NCI-H1048 (cell line): ENCODE data around the gene GOLGA7B.

Source experiments
- DNase-seq: peaks from one replicate; lab custom pipeline; 2025; lab: John Stamatoyannopoulos, UW

Gene GOLGA7B

DNA sequence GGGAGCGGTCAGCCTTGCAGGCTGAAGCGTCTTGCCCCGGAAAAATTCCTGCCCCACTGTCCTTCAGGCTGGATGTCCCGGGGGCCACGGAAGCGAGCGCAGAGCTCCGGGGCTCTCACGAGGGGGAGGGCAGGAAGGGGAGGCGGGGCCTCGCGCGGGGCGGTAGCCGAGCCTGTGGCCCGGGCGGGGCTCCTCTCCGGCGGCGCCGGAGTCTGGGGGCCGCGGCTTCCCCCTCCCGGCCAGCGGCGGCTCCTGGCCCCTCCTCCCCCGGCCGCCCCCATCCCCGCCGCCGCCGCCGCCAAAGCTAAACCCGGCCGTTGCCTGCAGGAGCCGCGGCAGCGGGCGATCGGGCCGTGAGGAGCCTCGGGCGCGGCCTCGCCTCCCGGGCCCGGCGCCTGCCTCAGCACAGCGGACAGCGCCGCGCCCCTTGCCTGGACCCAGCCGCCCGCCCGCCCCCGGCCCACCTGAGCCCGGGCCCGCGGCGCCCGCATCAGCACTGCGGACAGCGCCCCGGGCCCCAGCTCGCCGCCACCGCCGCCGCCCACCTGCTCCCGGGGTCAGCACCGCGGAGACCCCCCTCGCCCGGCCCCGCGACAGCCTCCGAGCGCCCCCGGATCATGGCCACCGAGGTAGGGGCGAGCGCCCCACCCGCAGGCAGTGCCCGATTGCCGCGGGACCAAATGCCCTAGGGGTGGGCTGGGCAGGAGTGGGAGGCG, at the start of gene GOLGA7B:
GOLGA7B (plus strand) TSS at position 157 of the 716 bp plus-strand sequence; CDS start at position 618, 461 bp downstream.
- no peak for DNase-seq

DNA sequence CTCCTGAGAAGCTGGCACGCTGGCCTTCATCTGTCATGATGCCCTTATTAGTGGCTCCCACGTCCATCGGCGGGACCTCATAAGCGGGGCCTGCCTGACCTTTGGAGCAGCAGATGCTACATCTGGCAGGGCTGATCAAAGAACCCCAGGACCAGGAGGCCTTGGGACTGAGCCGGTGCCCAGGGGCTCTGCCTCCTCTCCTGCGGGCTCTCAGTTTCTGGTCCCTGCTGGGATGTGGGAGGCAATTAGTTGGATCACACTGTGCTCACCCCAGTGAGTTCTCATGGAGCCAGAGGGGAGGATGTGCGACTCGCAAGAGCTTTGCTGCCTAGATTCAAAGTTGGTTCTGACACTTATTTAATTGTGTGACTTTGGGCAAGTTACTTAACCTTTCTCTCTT, 49.2 kb upstream of the GOLGA7B start:
- no peak for DNase-seq

DNA sequence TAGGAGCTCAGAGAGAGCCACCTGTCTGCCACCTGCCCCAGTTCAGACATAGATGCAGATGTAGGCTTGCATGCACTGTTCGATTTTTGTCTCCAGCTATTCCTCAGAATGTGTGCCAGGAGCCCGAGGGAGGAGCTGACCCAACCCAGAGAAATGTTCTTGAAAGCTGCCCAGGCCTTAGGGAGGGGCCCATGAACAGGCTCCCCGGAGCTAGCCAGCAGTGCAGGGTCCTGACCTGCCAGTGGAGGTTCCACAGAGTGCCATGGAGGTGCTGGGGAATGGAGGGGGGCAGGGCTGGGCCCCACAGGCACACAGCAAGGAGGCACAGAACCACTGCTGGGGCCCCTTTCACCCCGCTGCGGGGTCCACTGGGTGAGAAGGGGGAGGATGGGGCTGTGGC, 48.2 kb upstream of the GOLGA7B start:
- DNase-seq, result no peak

DNA sequence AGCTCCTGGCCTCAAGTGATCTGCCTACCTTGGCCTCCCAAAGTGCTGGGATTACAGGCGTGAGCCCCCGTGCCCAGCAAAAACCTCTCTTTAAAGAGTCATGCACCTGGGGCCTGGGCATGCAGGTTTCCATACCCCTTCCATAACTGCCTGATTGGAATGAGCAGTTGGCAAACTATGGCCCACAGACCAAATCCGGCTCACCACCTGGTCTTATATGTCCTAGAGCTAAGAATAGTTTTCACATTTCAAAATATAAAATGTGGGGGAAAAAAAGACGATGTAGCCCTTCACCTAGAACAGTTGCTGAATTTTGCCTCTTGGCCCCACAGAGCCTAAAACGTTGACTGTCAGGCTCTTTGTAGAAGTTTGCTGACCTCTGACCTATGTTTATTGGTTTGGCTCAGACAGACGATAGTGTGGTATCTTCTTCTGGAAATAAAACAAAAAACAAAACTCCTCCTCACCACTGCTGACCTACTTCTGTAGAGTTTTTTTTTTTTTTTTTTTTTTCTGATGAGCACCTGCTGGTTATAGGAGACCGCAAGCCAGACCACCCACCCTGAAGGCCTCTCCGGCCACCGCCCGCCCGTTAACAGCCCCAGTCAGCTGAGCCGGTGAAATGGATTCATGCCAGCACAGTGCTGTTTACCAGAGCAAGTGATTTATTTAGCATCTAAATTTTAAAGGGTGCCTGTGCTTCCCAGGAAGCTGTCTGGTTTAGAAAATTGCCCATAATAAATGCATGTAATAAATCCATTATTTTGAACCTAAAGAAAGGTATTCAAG, 44.4 kb upstream of the GOLGA7B start:
- DNase-seq, result no peak

DNA sequence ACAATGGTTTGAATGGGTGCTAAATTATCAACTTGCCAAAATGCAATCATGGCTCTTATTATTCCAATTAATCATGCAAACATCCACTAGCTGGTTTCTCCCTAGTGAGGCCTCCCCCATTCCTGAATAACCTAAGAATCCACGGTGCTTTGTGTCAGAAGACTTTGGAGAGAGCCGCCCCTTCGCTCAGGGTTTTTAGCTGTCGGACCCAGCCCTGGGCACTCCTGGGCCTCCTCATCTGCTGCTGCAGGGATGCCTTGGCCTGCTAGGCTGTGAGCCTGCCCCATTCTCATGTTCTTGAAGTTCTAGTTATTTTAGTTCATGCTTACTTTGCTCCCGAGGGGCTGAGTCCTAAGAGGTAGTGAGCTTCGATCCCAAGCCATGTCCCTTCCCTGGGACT, 43.7 kb upstream of the GOLGA7B start:
- DNase-seq, result no peak

DNA sequence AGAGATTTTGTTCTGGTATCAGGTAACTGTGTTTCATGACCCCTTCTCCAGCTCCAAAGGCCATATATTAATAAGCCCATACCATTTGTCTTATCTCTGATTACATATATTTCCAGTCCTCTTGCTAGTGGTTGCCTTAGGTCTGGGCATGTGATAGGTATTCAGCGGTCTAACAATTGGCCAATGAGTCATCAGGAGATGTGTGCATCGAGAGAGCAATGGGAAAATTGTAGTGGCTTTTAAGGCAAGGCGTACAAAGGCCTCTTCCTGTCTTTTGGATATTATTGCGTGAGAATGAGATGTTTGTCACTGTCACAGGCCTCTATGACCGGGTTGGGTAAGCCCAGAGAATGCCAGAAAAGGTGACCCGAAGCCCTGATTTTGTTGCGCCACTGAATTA, 39.2 kb upstream of the GOLGA7B start:
- DNase-seq, result no peak

DNA sequence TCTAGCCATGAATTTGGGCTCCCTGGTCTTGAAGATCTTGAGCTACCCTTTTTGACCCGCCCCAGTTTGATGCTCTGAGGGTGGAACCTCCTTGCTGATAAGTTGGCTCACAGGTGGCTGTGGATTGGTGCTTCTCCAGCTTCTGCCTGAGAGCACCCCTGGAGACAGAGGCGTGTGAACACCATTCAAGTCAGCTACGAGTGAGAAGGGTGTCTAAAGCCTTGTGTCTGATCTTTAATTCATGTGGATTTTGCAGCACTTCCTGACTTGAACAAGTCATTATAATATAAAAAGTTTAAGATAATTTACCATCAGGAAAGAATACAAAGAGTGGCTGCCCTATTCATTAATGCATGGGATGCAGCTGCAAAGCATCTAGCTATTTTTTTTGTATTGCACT, 37.7 kb upstream of the GOLGA7B start:
- no peak for DNase-seq

DNA sequence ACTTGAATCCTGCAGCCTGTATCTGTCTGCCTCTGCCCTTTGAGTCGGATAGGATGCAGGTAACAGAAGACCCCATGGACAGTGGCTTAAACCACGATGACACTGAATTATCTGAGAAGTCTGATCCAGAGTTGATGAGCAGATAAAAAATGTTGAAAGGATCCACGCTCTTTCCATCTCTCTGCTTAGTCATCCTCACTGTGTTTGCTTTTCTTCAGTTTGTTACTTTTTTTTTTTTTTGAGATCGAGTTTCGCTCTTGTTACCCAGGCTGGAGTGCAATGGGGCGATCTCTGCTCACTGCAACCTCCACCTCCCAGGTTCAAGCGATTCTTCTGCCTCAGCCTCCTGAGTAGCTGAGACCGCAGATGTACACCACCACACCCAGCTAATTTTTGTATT, 36.9 kb upstream of the GOLGA7B start:
- no peak for DNase-seq

DNA sequence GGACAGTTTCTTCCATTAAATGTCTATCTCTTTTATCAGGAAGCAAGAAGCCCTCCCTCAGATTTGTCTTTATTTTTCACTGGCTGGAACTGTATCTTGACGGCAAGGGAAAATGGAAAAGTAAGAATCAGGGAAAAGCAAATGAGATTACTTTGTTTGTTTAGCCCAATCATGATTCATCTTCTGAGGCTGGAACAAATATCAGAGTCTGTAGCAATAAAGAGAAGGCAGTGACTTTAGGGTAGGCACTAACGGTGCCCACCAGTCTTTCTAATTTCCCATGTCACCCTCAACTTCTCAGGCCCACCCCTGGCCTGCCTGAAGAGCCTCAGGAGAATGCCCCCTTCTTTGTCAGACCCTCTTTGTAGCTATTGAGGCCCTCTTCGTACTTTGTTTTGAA, 36.3 kb upstream of the GOLGA7B start:
- DNase-seq, result no peak

DNA sequence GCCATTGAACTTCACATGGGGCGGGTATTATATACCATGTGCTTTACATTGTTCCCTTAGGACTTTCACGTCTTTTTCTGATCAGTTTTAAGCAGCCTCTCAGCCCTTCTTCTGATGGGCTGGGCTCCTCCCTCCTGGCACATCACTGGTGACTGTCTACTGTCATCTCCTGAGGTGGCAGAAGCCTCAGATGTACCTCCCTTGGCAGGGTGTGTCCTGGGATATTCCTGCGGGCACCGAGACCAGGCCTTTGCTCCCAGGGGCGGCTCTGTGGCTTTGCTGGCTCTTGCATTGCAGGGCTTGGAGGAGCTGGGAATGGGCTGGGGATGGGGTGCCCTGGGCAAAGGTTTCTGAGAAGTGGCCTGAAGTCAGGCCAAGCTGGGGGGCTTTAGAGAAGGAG, 34.6 kb upstream of the GOLGA7B start:
- no peak for DNase-seq

DNA sequence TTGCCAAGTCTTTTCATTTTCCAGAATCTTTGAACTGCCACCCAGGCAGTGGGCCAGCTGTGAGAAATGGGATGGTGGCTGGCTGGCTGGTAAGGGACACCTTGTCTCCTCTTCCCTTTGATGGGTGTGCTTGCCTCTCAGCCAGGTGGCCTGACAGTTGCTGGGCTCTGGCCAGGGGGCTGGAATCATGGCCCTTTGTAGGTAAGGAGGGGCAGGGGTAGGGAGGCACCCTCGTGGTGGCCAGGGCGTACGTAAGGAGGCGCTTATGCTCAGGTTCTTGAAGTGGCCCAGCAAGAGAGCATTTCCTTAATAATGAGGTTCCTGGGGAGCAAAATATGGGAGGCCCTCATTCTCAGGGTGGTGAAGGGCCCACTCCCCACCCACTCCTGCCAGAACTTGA, 33.0 kb upstream of the GOLGA7B start:
- no peak for DNase-seq

DNA sequence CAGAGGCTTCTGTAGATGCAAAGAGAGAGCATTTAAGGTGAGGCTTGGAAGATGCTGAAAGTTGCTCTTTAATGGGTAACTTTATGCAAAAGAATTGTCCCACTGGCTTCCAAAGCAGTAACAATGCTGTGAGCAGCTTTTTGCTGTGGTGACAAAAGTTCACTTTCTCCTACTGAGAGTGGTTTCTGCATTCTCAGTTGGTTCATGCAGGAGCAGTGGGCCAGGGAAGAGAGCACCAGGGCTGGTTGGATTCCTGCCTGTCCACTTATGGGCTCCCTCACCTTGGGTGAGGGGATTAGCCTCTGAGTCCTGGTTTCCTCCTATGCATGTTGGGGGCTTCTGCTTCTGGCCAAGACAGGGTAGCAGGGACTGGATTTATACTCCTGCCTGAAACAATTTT, 31.1 kb upstream of the GOLGA7B start:
- DNase-seq, result no peak

DNA sequence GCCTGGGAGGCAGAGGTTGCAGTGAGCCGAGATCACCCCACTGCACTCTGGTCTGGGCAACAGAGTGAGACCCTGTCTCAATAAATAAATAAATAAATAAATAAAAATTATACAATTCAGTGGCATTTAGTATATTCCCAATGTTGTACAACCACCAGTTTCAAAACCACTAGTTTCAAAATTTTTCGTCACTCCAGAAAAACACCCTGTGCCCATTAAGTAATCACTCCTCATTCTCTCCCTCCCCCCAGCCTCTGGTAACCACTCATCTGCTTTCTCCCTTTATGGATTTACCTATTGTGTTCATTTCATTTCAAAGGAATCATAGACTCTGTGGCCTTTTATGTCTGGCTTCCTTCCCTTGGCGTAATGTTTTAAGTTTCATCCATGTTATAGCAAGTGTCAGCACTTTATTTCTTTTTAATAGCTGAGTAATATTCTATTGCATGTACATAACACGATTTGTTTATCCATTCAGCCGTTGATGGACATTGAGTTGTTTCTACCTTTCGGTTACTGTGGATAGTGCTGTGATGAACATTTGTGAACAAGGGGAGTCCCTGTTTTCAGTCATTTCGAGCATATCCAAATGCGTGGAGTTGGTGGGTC, 29.4 kb upstream of the GOLGA7B start:
- DNase-seq, result no peak

DNA sequence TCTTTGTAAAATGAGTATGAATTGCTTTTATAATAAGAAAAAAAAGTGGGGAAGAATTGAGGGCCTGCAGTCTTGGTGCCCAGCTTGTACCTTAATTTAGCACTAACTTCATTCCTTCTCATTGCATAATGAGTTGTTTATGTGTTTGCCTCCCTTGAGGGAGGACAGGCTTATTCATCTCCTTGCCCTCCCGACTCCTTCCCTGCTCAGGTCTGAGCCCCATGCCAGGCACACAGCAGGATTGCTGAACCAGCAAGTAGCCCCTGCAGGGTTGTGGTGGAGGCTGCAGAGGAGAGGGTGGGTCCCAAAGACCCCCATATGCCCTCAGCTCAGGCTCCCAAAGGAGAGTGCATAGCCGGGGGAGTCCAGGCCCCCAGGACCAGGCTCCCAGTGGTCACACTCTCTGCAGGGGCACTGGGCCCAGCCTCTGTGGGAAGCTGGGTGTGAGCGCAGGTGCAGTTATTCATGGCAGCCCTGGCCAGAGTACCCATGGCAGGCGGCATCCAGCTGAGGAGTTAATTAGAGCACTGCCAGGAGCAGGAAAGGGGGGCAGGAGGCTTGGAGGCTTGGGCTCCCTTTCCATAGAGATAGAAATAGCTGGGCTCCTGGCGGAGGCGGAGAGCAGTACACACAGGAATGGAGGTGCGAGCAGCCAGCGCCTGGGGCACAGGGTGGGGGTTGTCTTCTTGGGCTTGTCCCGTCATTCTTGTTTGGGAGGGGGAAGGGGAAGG, 28.2 kb upstream of the GOLGA7B start:
- DNase-seq, result no peak

DNA sequence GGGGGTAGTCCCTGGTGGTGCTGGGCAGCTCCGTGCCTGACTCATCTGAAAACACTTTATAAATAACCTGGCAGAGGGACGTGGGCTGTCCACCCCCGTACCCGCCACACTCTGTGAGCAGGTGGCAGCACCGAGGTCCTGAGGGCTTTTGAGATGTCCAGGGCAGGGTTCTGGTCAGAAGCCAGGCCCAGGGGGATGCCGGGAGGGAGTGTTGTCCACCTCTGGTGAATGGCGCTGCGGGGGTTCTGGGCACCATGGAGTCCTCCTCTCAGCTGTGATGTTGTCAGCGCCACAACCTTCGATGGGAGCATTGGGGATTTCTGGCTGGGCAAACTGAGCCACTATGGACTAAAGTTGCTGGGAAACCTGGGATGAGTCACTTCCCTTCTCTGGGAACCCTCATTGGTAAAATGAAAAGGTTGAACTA, 27.4 kb upstream of the GOLGA7B start:
- DNase-seq, result no peak

DNA sequence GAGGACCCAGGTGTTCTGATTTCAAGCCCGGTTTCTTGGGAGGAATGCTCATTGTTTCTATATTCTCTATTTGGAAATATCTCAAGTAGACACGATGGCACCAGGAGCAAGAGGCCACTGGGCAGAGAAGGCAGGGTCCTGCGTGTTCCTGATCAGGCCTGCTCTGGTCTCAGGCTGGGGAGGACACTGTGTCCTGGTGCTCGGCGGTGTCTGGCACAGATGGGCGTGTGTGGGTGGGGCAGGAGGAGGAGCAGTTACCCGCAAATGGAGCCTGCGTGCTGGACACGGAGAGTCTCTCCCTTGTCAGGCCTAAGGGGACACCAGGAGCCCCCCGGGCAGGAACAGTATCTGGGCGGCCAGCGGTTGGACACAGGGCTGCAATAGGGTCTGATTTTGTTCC, 25.9 kb upstream of the GOLGA7B start:
- no peak for DNase-seq

DNA sequence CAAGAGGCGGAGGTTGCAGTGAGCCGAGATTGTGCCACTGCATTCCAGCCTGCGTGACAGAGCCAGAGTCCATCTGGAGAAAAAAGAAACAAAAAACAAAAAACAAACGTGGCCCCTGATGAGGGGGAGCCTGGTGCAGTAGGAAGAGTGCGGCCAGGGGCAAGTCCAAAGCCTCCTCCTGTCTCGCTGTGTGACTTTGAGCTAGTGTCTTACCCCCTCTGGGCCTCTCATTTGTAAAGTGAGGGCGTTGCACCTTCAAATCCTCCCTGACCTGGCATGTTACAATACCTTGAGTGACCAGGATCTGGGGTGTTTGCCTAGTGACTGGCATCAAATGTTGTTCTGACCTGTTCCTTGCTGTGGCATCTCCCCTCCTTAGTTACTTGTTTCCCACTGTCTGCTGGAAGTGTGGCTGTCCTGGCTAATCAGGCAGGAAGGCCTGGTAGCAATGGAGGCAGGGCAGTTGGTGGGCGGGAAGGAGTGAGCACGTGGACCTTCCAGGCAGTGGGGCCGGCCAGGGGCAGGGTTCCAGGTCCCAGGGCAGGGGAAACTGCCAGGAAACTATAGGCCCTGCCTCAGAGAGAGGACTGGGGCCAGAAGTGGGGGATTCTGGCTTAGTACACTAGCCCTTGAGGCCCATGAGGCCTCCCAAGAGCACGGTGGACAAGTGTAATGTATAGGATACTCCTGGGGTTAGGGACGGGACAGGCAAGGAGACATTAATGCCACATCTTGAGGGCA, 24.5 kb upstream of the GOLGA7B start:
- DNase-seq, result no peak

DNA sequence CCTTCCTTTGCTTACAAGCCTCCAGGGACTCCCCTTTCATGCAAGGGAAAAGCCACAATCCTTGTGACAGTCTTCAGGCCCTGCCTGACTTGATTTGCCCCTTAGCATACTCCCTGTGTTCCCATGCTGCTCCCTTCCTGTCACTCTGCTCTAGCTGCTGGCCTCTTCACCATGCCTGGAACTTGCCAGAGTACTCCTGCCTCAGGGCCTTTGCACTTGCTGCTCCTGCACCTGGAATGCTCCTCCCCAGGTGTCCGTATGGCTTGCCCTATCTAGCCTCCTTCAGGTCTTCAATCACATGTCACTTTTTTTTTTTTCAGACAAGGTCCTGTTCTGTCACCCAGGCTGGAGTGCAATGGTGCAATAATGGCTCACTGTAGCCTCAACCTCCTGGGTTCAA, 22.8 kb upstream of the GOLGA7B start:
- DNase-seq, result no peak

DNA sequence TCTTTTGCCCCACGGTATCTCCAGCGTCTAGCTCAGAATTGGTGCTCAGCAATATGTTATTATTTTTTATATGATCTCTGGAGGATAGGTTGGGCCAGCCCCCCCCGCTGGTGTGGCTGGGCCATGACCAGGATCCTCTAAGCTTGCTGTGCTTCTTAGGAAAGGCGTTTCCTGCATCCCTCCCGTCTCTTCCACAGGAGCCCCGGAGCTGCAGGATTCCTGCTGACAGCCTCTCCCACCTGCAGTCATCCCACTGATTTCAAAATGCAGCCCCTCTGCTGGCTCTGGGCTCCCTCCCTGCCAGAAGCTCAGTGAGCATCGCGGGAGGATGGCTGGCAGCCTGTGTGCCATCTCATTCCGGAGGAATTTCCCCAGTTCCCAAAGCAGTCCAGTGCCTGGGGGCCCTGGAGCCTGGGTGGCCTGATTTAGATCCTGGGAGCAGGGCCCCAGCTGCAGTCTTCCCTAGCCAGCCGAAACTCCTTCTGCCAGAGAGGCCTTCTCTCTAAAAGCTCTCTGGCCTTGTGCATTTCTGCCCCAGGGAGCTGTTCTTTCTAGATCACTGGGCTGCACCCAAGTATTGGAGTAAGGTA, 21.8 kb upstream of the GOLGA7B start:
- DNase-seq, result no peak

DNA sequence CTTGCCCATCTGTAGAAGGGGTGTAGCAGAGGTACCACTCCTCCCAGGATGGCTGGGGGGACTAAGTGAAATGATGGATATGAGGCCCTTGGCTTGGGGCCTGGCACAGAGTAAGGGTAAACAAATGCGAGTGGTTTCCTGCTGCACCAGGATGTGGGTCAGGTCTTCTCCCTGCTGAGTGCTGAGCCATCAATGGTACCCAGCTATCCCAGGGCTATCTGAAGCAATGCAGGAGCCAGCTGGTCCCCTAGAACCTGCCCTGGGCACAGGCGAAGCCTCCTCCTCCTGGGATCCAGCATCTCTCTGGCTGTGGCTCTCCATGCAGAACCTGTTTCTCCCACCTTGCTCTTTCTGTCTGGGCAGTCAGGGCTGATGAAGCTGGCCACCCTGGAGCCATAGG, 20.9 kb upstream of the GOLGA7B start:
- DNase-seq, result no peak

DNA sequence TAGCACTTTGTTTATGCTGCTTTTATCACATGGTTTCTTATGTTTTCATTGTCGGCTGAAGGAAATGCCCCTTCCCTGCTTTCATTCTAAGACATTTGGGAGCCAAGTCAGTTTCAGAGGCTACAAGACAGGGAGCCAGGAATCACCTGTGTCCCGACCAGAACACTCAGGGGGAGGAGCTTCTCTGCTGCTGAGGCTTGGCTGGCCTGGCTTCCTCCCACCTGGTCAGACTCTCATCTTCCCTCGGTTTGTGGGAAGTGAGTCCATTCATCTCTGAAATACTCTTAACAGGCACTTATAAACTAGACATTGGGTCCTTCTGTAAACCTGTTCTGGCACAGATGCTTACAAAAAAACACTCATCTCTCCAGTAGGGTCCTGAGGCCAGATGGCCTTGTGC, 19.6 kb upstream of the GOLGA7B start:
- no peak for DNase-seq
